ENCODE data around the gene PNMA6E.

DNA sequence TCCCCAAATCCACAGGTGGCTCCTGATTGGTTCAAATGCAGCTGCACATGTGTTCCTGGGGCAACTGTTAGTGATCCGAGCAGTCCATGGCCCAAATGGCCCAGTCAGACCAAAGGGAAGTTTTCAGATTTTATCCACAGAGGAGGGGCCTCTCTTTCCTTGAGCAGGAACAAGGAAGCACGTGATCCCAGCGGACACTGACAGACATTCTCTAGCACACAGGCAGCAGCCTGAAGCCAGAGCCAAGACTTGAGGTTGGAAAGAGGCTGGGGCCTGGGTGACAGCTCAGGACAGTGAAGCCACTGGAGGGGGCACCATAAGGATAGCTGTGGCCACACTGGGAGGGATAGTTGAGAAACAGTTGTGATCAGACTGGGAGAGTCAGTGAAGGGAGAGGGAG lies 6.6 kb upstream of the PNMA6E start:
- TF ChIP-seq, protein P1, sequence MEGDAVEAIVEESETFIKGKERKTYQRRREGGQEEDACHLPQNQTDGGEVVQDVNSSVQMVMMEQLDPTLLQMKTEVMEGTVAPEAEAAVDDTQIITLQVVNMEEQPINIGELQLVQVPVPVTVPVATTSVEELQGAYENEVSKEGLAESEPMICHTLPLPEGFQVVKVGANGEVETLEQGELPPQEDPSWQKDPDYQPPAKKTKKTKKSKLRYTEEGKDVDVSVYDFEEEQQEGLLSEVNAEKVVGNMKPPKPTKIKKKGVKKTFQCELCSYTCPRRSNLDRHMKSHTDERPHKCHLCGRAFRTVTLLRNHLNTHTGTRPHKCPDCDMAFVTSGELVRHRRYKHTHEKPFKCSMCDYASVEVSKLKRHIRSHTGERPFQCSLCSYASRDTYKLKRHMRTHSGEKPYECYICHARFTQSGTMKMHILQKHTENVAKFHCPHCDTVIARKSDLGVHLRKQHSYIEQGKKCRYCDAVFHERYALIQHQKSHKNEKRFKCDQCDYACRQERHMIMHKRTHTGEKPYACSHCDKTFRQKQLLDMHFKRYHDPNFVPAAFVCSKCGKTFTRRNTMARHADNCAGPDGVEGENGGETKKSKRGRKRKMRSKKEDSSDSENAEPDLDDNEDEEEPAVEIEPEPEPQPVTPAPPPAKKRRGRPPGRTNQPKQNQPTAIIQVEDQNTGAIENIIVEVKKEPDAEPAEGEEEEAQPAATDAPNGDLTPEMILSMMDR (IDR thresholded peaks at IDR 0.05), result no peak
- TF ChIP-seq POLR2AphosphoS5 (IDR thresholded peaks at IDR 0.05) (no peak), POLR2A (IDR thresholded peaks at IDR 0.05) (no peak)
